BLaER1 treated with 17β-estradiol and CSF1 and Interleukin-3, amounts not matched to agents 10 nM and 100 nM (cell line): ENCODE results near the gene IKBKG.

Source experiments
- H3K27ac ChIP-seq, 11 experiments: shearing (Covaris generic); formaldehyde crosslinking; 2 replicates each; pipeline ENCODE4 v1.8.1; 2022
- H3K27me3 ChIP-seq, 11 experiments: shearing (Covaris generic); formaldehyde crosslinking; 2 replicates each; pipeline ENCODE4 v1.8.1; 2022
- H3K36me3 ChIP-seq, 11 experiments: shearing (Covaris generic); formaldehyde crosslinking; 2 replicates each; pipeline ENCODE4 v1.8.1; 2022
- H3K4me1 ChIP-seq, 10 experiments: shearing (Covaris generic); formaldehyde crosslinking; 2 replicates each; pipeline ENCODE4 v1.8.1; 2022
- H3K4me2 ChIP-seq, 11 experiments: shearing (Covaris generic); formaldehyde crosslinking; 2 replicates each; pipeline ENCODE4 v1.8.1; 2022
- H3K4me3 ChIP-seq, 10 experiments: shearing (Covaris generic); formaldehyde crosslinking; 2 replicates each; pipeline ENCODE4 v1.8.1; 2022
- H3K9ac ChIP-seq, 11 experiments: shearing (Covaris generic); formaldehyde crosslinking; 2 replicates each; pipeline ENCODE4 v1.8.1; 2022
- H3K9me3 ChIP-seq, 11 experiments: shearing (Covaris generic); formaldehyde crosslinking; replicated peaks in 1 of 11; 2 replicates each; pipeline ENCODE4 v1.8.1; 2022
- H4K20me1 ChIP-seq, 11 experiments: shearing (Covaris generic); formaldehyde crosslinking; 2 replicates each; pipeline ENCODE4 v1.8.1; 2022
- Cebpa-rat ChIP-seq, 11 experiments: shearing (Covaris generic); IDR thresholded peaks; 2 replicates each; pipeline ENCODE4 v1.8.1; 2022

The IKBKG gene

DNA sequence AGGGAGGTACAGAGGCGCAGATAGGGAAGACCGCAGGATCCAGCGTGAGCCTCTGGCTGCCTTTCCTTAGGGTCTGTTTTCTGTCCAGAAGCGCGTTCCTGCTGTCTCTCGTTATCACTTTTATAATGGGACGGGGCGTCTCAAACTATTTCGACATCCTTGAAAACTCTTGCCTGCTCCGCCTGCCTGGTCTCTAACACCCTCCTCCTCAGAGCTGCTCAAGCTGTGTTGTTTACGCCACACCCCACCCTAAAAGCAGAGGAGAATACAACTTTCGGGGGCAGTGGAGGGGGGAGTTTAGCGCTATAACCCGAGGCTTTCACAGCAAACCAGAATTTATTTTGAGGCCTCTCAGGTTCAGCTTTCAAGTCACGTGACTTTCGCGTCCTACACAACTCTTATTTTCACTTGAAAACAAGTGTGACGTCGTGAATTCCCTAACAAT is 30.7 kb upstream of the IKBKG start:
- Histone ChIP-seq H3K36me3 (no peaks in the 10 kb centered on the region; a peak in 1 of 22 replicates), H3K4me3 (peak overlapping the region; percentile 58 to 81 (median 70)), H3K4me2 (peak overlapping the region; percentile 50 to 84 (median 72)), H3K9me3 (peaks cover 5 to 37% (median 20%) of the 10 kb centered on the region in 11 experiments; a peak in 16 of 22 replicates), H3K27me3 (peaks cover 8 to 65% (median 42%) of the 10 kb centered on the region in 11 experiments; a peak in 20 of 22 replicates), H3K4me1 (peaks cover 18 to 43% (median 35%) of the 10 kb centered on the region in 10 experiments), H4K20me1 (peaks cover 0 to 8% (median 0%) of the 10 kb centered on the region in 11 experiments; a peak in 1 of 22 replicates), H3K9ac (peak overlapping the region; percentile 55 to 93 (median 88)), H3K27ac (peak overlapping the region; percentile 32 to 92 (median 78); a peak in 21 of 22 replicates)
- peak in 3 of 11 experiments; percentile 19 to 48 (median 32); a peak in 1 of 22 replicates for TF ChIP-seq Cebpa-rat (IDR thresholded peaks at IDR 0.05)

- Histone ChIP-seq H3K36me3 (no peaks in the 10 kb centered on the region; a peak in 1 of 22 replicates), H3K27me3 (peaks cover 8 to 65% (median 45%) of the 10 kb centered on the region in 11 experiments; a peak in 20 of 22 replicates), H3K4me2 (peak overlapping the region; percentile 50 to 84 (median 72); a peak in 20 of 22 replicates), H3K27ac (peak overlapping the region in 9 of 11 experiments; percentile 57 to 92 (median 84); a peak in 18 of 22 replicates), H4K20me1 (peaks cover 0 to 7% (median 0%) of the 10 kb centered on the region in 11 experiments; a peak in 1 of 22 replicates), H3K9me3 (peaks cover 5 to 37% (median 20%) of the 10 kb centered on the region in 11 experiments; a peak in 16 of 22 replicates), H3K9ac (peak overlapping the region in 9 of 11 experiments; percentile 55 to 93 (median 88); a peak in 14 of 22 replicates), H3K4me3 (peak overlapping the region in 2 of 10 experiments; percentile 67 to 69; a peak in 2 of 20 replicates), H3K4me1 (peaks cover 15 to 37% (median 29%) of the 10 kb centered on the region in 10 experiments)
- no peak for TF ChIP-seq Cebpa-rat (IDR thresholded peaks at IDR 0.05)
These were observed 30.2 kb upstream of the IKBKG start for GRCh38 chrX:154517101-154517781.

DNA sequence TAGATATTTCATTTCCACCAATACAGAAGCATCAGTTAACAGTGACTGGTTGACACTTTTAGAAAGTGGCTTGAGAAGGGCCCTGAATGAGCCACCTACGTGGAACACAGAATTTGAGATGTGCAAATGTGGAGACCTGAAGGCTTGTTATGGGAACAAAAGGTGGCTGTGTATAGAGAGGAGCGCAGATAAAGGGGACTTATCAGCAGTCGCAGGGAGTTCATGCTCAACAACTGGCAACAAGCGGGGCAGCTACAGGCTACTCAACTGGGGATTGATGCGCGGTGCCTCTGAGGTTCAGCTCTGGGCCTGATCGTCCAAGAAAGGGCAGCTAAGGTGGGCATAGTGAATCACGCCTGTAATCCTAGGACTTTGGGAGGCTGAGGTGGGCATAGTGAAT is 28.0 kb upstream of the IKBKG start:
- Histone ChIP-seq H3K27me3 (peaks cover 8 to 72% (median 54%) of the 10 kb centered on the region in 11 experiments), H4K20me1 (no peaks in the 10 kb centered on the region), H3K27ac (no peak overlapping the region), H3K4me1 (peaks cover 12 to 19% (median 16%) of the 10 kb centered on the region in 10 experiments), H3K4me2 (no peak overlapping the region), H3K9ac (no peak overlapping the region), H3K36me3 (no peaks in the 10 kb centered on the region), H3K4me3 (no peak overlapping the region), H3K9me3 (peaks cover 5 to 29% (median 20%) of the 10 kb centered on the region in 11 experiments; a peak in 16 of 22 replicates)
- TF ChIP-seq Cebpa-rat (IDR thresholded peaks at IDR 0.05), result no peak

DNA sequence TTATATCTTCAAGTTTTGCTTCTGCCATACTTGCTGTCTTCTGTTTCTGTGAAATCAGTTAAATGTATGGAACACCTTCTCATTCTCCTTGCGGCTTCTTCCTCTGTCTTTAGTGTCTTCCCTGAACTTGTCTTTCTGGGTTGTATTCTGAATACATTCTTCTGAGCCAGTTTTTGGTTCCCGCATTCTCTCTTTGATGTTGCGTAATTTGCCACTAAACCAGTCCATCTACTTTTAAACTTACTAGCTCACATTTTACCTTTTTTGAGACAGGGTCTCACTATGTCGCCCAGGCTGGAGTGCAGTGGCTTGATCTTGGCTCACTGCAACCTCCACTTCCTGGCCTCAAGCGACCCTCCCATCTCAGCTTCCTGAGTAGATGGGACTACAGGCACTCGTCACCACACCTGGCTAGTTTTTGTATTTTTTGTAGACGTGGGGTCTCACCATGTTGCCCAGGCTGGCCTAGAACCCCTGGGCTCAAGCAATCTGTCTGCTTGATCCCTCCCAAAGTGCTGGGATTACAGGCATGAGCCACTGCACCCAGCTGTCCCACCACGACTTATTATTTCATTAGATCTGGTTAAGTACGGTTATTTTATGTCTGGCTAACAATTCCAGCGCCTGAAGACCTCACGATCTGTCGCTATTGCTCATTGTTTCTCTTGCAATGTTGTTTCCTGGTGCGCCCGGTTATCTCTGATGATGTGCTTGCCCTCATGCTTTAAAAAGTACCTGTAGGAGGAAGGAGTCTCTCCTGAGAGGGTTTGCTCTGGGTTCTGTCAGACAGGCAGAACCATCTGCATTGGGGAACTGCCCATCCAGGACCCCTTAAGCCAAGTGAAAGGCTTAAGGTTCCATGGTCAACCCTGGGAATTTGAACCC is 21.6 kb upstream of the IKBKG start:
- TF ChIP-seq Cebpa-rat (IDR thresholded peaks at IDR 0.05), result peak in 7 of 11 experiments; percentile 15 to 79 (median 49); a peak in 7 of 22 replicates
- peaks cover 47 to 88% (median 80%) of the 10 kb centered on the region in 11 experiments for H3K27me3 ChIP-seq
- no peak overlapping the region for H3K4me3 ChIP-seq
- H3K27ac ChIP-seq, result no peak overlapping the region; a peak in 1 of 22 replicates
- peaks cover 0 to 11% (median under 1%) of the 10 kb centered on the region in 11 experiments; a peak in 6 of 22 replicates for H3K36me3 ChIP-seq
- peaks cover 0 to 18% (median 3%) of the 10 kb centered on the region in 11 experiments; a peak in 8 of 22 replicates for H4K20me1 ChIP-seq
- H3K9me3 ChIP-seq, result no peaks in the 10 kb centered on the region
- H3K9ac ChIP-seq, result no peak overlapping the region
- peaks cover 8 to 25% (median 17%) of the 10 kb centered on the region in 10 experiments; a peak in 18 of 20 replicates for H3K4me1 ChIP-seq
- peak overlapping the region in 2 of 11 experiments; percentile 9 to 12; a peak in 2 of 22 replicates for H3K4me2 ChIP-seq

DNA sequence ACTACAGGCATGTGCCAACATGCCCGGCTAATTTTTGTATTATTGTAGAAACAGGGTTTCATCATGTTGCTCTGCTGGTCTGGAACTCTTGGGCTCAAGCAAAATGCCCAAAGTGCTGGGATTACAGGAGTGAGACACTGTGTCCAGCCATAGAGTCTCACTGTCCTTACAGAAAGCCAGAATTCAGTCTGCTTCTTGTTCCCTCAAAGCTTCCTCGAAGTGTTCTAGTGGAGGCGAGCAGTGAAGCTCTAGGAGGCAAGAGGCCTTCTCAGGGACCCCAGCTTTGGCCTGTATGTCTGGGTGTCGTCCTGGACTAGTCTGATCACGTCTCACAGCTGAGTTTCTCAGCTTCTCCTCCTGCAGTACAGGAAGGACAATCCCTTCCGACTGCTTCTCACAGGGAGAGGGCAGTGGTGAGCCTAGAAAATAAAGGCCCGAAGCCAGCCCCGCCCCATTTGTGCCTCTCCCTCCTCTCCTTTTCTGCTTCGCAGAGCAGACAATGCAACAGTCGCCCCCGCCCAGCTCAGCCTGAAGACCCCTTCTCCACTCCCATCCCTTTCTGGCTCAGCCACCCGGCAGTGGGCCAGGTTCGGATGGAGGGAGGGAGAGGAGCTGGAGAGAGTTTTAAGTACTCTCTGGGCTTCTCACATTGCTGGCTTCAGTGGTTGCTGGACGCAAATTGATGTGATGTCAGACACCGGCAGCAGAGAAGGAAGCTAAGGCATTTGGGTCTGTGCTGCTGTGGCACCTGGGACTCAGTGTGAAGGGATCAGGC is 20.3 kb upstream of the IKBKG start:
- peak overlapping the region; percentile 11 to 63 (median 53); a peak in 19 of 22 replicates for H3K27ac ChIP-seq
- no peaks in the 10 kb centered on the region for H3K9me3 ChIP-seq
- peaks cover 0 to 17% (median 5%) of the 10 kb centered on the region in 11 experiments; a peak in 10 of 22 replicates for H3K36me3 ChIP-seq
- H3K4me2 ChIP-seq, result peak overlapping the region; percentile 19 to 69 (median 58); a peak in 21 of 22 replicates
- no peak for TF ChIP-seq Cebpa-rat (IDR thresholded peaks at IDR 0.05)
- peak overlapping the region in 2 of 10 experiments; percentile 30 to 41; a peak in 1 of 20 replicates for H3K4me3 ChIP-seq
- peak overlapping the region; percentile 23 to 59 (median 52); a peak in 18 of 22 replicates for H3K9ac ChIP-seq
- H4K20me1 ChIP-seq, result peaks cover 0 to 23% (median 6%) of the 10 kb centered on the region in 11 experiments; a peak in 9 of 22 replicates
- H3K27me3 ChIP-seq, result peaks cover 47 to 88% (median 81%) of the 10 kb centered on the region in 11 experiments
- H3K4me1 ChIP-seq, result peaks cover 8 to 25% (median 17%) of the 10 kb centered on the region in 10 experiments; a peak in 18 of 20 replicates

DNA sequence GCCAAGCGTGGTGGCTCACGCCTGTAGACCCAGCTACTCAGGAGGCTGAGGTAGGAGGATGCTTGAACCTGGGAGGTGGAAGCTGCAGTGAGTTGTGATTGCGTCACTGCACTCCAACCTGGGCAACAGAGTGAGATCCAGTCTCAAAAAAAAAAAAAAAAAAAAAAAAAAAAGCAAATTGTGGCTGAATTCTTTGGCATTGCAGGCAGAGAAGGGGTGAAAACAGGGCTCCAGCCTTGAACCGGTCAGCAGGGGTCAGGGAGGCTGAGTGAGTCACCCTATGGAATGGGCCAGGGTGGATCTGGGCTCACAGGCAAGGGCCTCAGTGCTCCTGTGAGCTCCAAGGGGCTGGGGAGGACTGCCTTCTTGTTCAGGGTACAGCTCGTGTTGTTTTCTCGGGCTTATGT is 18.2 kb upstream of the IKBKG start:
- H3K9me3 ChIP-seq, result no peaks in the 10 kb centered on the region
- 0 out of 22 replicates have a peak, but pooled peaks of 1 of the 11 experiments have one; percentile 32 for TF ChIP-seq Cebpa-rat (IDR thresholded peaks at IDR 0.05)
- peaks cover 14 to 38% (median 25%) of the 10 kb centered on the region in 11 experiments; a peak in 20 of 22 replicates for H3K36me3 ChIP-seq
- H3K4me1 ChIP-seq, result peaks cover 10 to 27% (median 17%) of the 10 kb centered on the region in 10 experiments; a peak in 19 of 20 replicates
- peaks cover 0 to 44% (median 11%) of the 10 kb centered on the region in 11 experiments; a peak in 13 of 22 replicates for H4K20me1 ChIP-seq
- H3K9ac ChIP-seq, result no peak overlapping the region
- no peak overlapping the region for H3K4me2 ChIP-seq
- no peak overlapping the region for H3K4me3 ChIP-seq
- no peak overlapping the region for H3K27ac ChIP-seq
- H3K27me3 ChIP-seq, result peaks cover 47 to 89% (median 73%) of the 10 kb centered on the region in 11 experiments

- Histone ChIP-seq H3K4me1 (peaks cover 15 to 31% (median 22%) of the 10 kb centered on the region in 10 experiments; a peak in 19 of 20 replicates), H4K20me1 (peaks cover 0 to 53% (median 19%) of the 10 kb centered on the region in 11 experiments; a peak in 15 of 22 replicates), H3K9me3 (no peaks in the 10 kb centered on the region), H3K4me2 (no peak overlapping the region), H3K9ac (no peak overlapping the region), H3K27ac (no peak overlapping the region), H3K36me3 (peaks cover 14 to 47% (median 32%) of the 10 kb centered on the region in 11 experiments; a peak in 20 of 22 replicates), H3K27me3 (peaks cover 42 to 87% (median 66%) of the 10 kb centered on the region in 11 experiments), H3K4me3 (no peak overlapping the region)
- TF ChIP-seq Cebpa-rat (IDR thresholded peaks at IDR 0.05), result no peak
These were observed 17.1 kb upstream of the IKBKG start for GRCh38 chrX:154530286-154530685.
